Trophoblast cell (in vitro differentiated cells and primary cell): ENCODE data around the gene FRRS1L. TPM values are rescaled to one million over a fixed set of nuclear protein-coding genes. Genes with fewer than 3 reads are reported as not detected.

Source experiments
- DNase-seq, 2 donors: peaks; one replicate each; pipeline ENCODE4 v3.0.0-alpha.2; 2016
- H2AFZ ChIP-seq: 2 replicates; pipeline ENCODE4 v1.6.1; 2013; ENCODE audit warnings: low read length, moderate library complexity, mild to moderate bottlenecking; ENCODE audit not compliant: insufficient read depth, poor library complexity
- H2AK5ac ChIP-seq: 2 replicates; pipeline ENCODE4 v1.6.1; 2013; ENCODE audit warnings: mild to moderate bottlenecking, low read length
- H2BK120ac ChIP-seq: 2 replicates; pipeline ENCODE4 v1.6.1; 2013; ENCODE audit warnings: low read length, mild to moderate bottlenecking, moderate library complexity; ENCODE audit not compliant: insufficient read depth, poor library complexity
- H2BK12ac ChIP-seq: 2 replicates; pipeline ENCODE4 v1.6.1; 2013; ENCODE audit warnings: mild to moderate bottlenecking, low read length, moderate library complexity
- H2BK5ac ChIP-seq: 2 replicates; pipeline ENCODE4 v1.6.1; 2013; ENCODE audit warnings: low read length, low read depth, moderate library complexity, mild to moderate bottlenecking; ENCODE audit not compliant: poor library complexity
- H3K14ac ChIP-seq: 2 replicates; pipeline ENCODE4 v1.6.1; 2013; ENCODE audit warnings: mild to moderate bottlenecking, low read length
- H3K18ac ChIP-seq: 2 replicates; pipeline ENCODE4 v1.6.1; 2013; ENCODE audit warnings: mild to moderate bottlenecking, low read length
- H3K23ac ChIP-seq: 2 replicates; pipeline ENCODE4 v1.6.1; 2013; ENCODE audit warnings: low read length
- H3K27ac ChIP-seq: 2 replicates; pipeline ENCODE4 v1.5.1; 2013; ENCODE audit warnings: low read depth, mild to moderate bottlenecking, inconsistent platforms, low read length, moderate library complexity
- H3K27me3 ChIP-seq: 2 replicates; pipeline ENCODE4 v1.6.1; 2013; ENCODE audit warnings: inconsistent platforms, mild to moderate bottlenecking, low read length, moderate library complexity; ENCODE audit not compliant: insufficient read depth
- H3K36me3 ChIP-seq, 2 experiments: 1 replicate in 1 of 2; 2 replicates in 1 of 2; pipeline ENCODE4 v1.6.1; 2013; ENCODE audit warnings: low read length in 2 of 2, mild to moderate bottlenecking in 2 of 2, moderate library complexity in 1 of 2; ENCODE audit not compliant: insufficient read depth in 2 of 2, control insufficient read depth in 1 of 2
- H3K4ac ChIP-seq: 2 replicates; pipeline ENCODE4 v1.6.1; 2013; ENCODE audit warnings: low read depth, mild to moderate bottlenecking, low read length, moderate library complexity
- H3K4me1 ChIP-seq, 2 experiments: 1 replicate in 1 of 2; 2 replicates in 1 of 2; pipeline ENCODE4 v1.6.1; 2013; ENCODE audit warnings: low read length in 2 of 2, mild to moderate bottlenecking in 2 of 2, moderate library complexity in 1 of 2; ENCODE audit not compliant: insufficient read depth in 2 of 2, control insufficient read depth in 1 of 2
- H3K4me2 ChIP-seq: 2 replicates; pipeline ENCODE4 v1.6.1; 2013; ENCODE audit warnings: inconsistent platforms, mild to moderate bottlenecking, low read length, moderate library complexity
- H3K4me3 ChIP-seq: 2 replicates; pipeline ENCODE4 v1.5.1; 2013; ENCODE audit warnings: mild to moderate bottlenecking, low read depth, low read length, inconsistent platforms
- H3K79me1 ChIP-seq: one replicate; pipeline ENCODE4 v1.6.1; 2013; ENCODE audit warnings: low read length
- H3K79me2 ChIP-seq: 2 replicates; pipeline ENCODE4 v1.6.1; 2013; ENCODE audit warnings: low read length, mild to moderate bottlenecking; ENCODE audit not compliant: control insufficient read depth, insufficient read depth, poor library complexity
- H3K9ac ChIP-seq: 2 replicates; pipeline ENCODE4 v1.6.1; 2013; ENCODE audit warnings: mild to moderate bottlenecking, low read length
- H3K9me3 ChIP-seq: 2 replicates; pipeline ENCODE4 v1.6.1; 2013; ENCODE audit warnings: low read depth, mild to moderate bottlenecking, control low read depth, inconsistent platforms, low read length; ENCODE audit not compliant: insufficient read depth
- H4K12ac ChIP-seq: 2 replicates; pipeline ENCODE4 v1.6.1; 2013; ENCODE audit warnings: low read depth, mild to moderate bottlenecking, low read length, moderate library complexity
- H4K8ac ChIP-seq: 2 replicates; pipeline ENCODE4 v1.6.1; 2013; ENCODE audit warnings: low read depth, mild to moderate bottlenecking, low read length, moderate library complexity
- H4K91ac ChIP-seq: one replicate; pipeline ENCODE4 v1.6.1; 2013; ENCODE audit warnings: low read depth, mild to moderate bottlenecking, low read length, moderate library complexity
- WGBS: extraction: QIAGEN DNeasy Blood & Tissue Kit; methylation state at CpG from one replicate; pipeline ENCODE4 v1.1.7; 2013; ENCODE audit warnings: missing lambda C conversion rate; ENCODE audit not compliant: insufficient read length, insufficient coverage; ENCODE audit errors: extremely low coverage; 5-methylcytosine and 5-hydroxymethylcytosine counted together
- polyA plus RNA-seq: library from polyadenylated mRNA; stranded (reverse); fragments of 200-250 nt; gene quantifications from 2 replicates; pipeline ENCODE4 v1.2.3, GENCODE V29; 2013

The FRRS1L gene, protein sequence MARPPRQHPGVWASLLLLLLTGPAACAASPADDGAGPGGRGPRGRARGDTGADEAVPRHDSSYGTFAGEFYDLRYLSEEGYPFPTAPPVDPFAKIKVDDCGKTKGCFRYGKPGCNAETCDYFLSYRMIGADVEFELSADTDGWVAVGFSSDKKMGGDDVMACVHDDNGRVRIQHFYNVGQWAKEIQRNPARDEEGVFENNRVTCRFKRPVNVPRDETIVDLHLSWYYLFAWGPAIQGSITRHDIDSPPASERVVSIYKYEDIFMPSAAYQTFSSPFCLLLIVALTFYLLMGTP
- 0.04 and 0.10 TPM in 2 replicates for polyA plus RNA-seq

DNA sequence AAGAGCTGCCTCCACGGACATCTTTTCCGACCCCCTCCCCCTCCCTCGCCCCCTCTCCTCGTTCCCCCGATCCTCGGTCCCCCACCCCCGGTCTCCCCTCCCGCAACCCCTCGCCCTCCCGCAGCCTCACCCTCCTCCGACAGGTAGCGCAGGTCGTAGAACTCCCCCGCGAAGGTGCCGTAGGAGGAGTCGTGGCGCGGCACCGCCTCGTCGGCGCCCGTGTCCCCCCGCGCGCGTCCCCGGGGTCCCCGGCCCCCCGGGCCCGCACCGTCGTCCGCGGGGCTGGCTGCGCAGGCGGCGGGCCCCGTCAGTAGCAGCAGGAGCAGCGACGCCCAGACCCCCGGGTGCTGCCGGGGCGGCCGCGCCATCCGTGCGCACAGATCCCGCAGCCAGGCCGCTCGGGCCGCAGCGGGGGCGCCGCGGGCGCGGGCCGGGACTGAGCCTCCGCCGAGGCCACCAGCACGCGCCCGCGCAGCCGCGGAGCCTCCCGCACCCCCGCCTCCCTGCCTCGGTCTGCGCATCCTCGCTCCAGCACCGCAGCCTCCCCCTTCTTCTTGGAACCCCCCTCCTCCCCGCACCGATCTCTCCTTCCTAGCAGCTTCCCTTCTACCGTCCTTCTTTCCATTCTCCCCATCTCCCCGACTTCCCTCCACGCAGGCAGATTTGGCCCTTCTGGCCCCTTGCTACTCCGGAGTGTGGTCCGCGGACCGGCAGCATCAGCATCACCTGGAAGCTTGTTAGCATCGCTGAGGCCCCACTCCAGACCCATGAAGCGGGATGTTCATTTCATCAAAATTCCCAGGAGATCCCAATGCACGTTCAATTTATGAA lies at the start of gene FRRS1L:
TSS of gene FRRS1L (minus strand) at position 479 of the 831 bp plus-strand sequence. CDS start at position 368, 111 bp downstream.
- no peaks in the 10 kb centered on the region for H3K79me1 ChIP-seq
- H3K4me3 ChIP-seq, result peak within 1 kb of the TSS; percentile 60
- H2AK5ac ChIP-seq, result no peak within 1 kb of the TSS
- no peak within 1 kb of the TSS for H2BK5ac ChIP-seq
- H2BK120ac ChIP-seq, result no peak within 1 kb of the TSS
- peaks cover 26% of the 10 kb centered on the region for H3K27me3 ChIP-seq
- H3K9me3 ChIP-seq, result peaks cover 2% of the 10 kb centered on the region
- no peak within 1 kb of the TSS for H3K27ac ChIP-seq
- H4K91ac ChIP-seq, result no peak within 1 kb of the TSS
- no peak within 1 kb of the TSS for H4K8ac ChIP-seq
- peak within 1 kb of the TSS; percentile 75 for H3K4me2 ChIP-seq
- H3K18ac ChIP-seq, result no peak within 1 kb of the TSS
- no peak within 1 kb of the TSS for H3K23ac ChIP-seq
- no CpG with 5 or more reads among the region's 86 CpGs for WGBS
- H3K14ac ChIP-seq, result no peak within 1 kb of the TSS
- H2BK12ac ChIP-seq, result no peak within 1 kb of the TSS
- no peak within 1 kb of the TSS for H2AFZ ChIP-seq
- no peak for DNase-seq
- H3K79me2 ChIP-seq, result no peaks in the 10 kb centered on the region
- H3K36me3 ChIP-seq, result no peaks in the 10 kb centered on the region
- H3K4ac ChIP-seq, result no peak within 1 kb of the TSS
- no peak within 1 kb of the TSS for H4K12ac ChIP-seq
- H3K9ac ChIP-seq, result no peak within 1 kb of the TSS
- no peaks in the 10 kb centered on the region for H3K4me1 ChIP-seq

DNA sequence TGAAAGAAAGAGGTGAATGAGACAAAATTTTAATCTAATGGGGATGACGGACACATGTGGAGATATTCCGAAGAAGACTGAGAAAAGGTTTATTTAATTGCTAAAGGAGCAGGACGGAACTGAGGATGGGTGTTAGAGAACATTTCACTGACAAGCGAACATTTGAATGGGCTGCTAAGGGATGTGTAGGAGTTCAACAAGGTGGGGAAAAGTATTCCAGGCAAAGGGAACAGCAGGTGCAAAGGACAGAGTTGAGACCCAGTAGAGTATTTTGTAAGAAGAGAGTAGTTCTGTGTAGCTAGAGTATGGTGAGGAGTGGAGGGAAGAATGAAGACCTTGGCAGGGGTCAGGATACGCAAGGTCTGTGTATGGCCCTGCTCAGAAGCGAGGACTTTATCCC lies 47.4 kb upstream of the FRRS1L start:
- no peak overlapping the region for H2BK5ac ChIP-seq
- H2BK12ac ChIP-seq, result no peak overlapping the region
- H3K4me3 ChIP-seq, result no peak overlapping the region
- no peak overlapping the region for H3K9ac ChIP-seq
- H3K79me1 ChIP-seq, result no peaks in the 10 kb centered on the region
- H3K18ac ChIP-seq, result no peak overlapping the region
- H3K79me2 ChIP-seq, result no peaks in the 10 kb centered on the region
- H3K4me2 ChIP-seq, result no peak overlapping the region
- H3K9me3 ChIP-seq, result no peaks in the 10 kb centered on the region
- no peaks in the 10 kb centered on the region for H3K36me3 ChIP-seq
- no peak overlapping the region for H2BK120ac ChIP-seq
- H3K4me1 ChIP-seq, result no peaks in the 10 kb centered on the region
- no peak overlapping the region for H3K14ac ChIP-seq
- H2AFZ ChIP-seq, result no peak overlapping the region
- no peak overlapping the region for H3K23ac ChIP-seq
- WGBS, result no CpG with 5 or more reads among the region's 6 CpGs
- H4K12ac ChIP-seq, result no peak overlapping the region
- DNase-seq, result no peak
- H4K91ac ChIP-seq, result no peak overlapping the region
- no peaks in the 10 kb centered on the region for H3K27me3 ChIP-seq
- H3K4ac ChIP-seq, result no peak overlapping the region
- no peak overlapping the region for H4K8ac ChIP-seq
- no peak overlapping the region for H2AK5ac ChIP-seq
- H3K27ac ChIP-seq, result no peak overlapping the region

DNA sequence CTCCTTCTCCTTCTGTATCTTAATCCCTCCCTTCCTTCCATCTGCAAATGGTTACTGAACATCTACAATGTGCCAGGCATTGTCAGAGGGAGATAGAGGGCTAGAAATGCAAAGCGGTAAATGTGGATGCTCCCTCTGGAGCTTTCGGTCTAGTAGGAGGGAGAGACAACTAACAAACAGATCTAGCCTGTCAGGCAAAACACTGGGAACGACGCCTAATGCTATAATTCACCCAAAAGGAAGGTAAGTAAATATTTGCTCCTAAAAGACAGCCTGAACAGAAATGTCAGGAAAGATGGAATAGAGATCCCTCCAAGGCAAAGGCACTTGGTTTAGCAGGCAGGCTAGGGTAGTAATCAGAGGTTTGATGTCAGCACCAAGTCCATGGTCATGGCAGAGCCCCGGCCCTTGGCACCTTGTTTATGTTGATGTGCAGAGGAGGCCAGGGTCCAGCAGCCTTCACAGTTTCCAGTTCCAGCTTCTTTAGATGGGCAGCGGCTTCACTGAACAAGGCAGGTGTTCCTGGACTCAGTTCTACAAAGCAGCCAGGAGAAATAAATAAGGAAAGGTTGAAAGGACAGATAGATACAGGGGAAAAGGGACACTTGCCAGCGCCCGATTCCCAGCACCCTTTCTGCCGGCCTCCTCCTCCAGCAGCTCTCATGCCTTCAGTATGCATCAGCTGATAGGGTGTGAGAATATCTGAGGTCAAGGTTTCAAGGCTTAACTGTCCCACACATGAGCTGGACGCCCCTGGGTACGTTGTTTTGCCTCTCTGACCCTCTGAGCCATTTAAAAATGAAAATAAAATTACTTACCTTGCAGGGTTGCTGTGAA lies 46.5 kb upstream of the FRRS1L start:
- Histone ChIP-seq H2AFZ (no peak overlapping the region), H3K79me2 (no peaks in the 10 kb centered on the region), H3K36me3 (no peaks in the 10 kb centered on the region), H3K9me3 (no peaks in the 10 kb centered on the region), H4K91ac (no peak overlapping the region), H2BK120ac (no peak overlapping the region), H3K4me3 (no peak overlapping the region), H2BK5ac (no peak overlapping the region), H3K4me1 (no peaks in the 10 kb centered on the region), H3K14ac (no peak overlapping the region), H2AK5ac (no peak overlapping the region), H3K27ac (no peak overlapping the region), H3K27me3 (no peaks in the 10 kb centered on the region), H3K23ac (no peak overlapping the region), H3K18ac (no peak overlapping the region), H4K8ac (no peak overlapping the region), H2BK12ac (no peak overlapping the region), H3K4ac (no peak overlapping the region), H4K12ac (no peak overlapping the region), H3K79me1 (no peaks in the 10 kb centered on the region), H3K9ac (no peak overlapping the region), H3K4me2 (no peak overlapping the region)
- WGBS, result no CpG with 5 or more reads among the region's 11 CpGs
- no peak for DNase-seq

DNA sequence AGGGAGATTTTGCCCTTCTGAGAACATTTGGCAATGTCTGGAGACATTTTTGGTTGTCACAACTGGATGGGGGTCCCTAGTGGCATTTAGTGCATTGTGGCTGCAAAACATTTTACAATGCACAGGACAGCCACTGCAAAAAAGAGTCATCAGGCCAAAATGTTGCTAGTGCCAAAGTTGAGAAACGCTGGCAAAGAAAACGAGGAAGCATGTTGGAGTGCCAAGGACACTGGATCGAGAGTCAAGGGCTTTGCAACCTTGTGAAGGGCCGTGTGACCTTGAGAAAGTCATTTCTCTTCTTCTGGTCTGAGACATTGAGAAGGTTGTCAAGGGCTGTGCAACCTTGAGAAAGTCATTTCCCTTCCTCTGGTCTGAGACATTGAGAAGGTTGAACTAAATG lies 45.7 kb upstream of the FRRS1L start:
- Histone ChIP-seq H3K4me2 (no peak overlapping the region), H3K4ac (no peak overlapping the region), H3K9ac (no peak overlapping the region), H3K79me1 (no peaks in the 10 kb centered on the region), H3K9me3 (no peaks in the 10 kb centered on the region), H3K4me1 (no peaks in the 10 kb centered on the region), H4K91ac (no peak overlapping the region), H2BK120ac (no peak overlapping the region), H3K36me3 (no peaks in the 10 kb centered on the region), H3K14ac (no peak overlapping the region), H3K27me3 (no peaks in the 10 kb centered on the region), H2AFZ (no peak overlapping the region), H4K12ac (no peak overlapping the region), H4K8ac (no peak overlapping the region), H2BK5ac (no peak overlapping the region), H3K79me2 (no peaks in the 10 kb centered on the region), H3K27ac (no peak overlapping the region), H3K23ac (no peak overlapping the region), H2BK12ac (no peak overlapping the region), H3K18ac (no peak overlapping the region), H2AK5ac (no peak overlapping the region), H3K4me3 (no peak overlapping the region)
- no peak for DNase-seq
- WGBS, result no CpG with 5 or more reads among the region's 4 CpGs
